Neural cell (in vitro differentiated cells): ENCODE data around the gene PNPLA3.

Experiments
- RAD21 ChIP-seq: fragments of 450-650 bp; conservative IDR thresholded peaks from 2 replicates; pipeline ENCODE4 v1.6.1; 2014; ENCODE audit warnings: antibody characterized with exemption, mild to moderate bottlenecking, moderate library complexity
- REST ChIP-seq: IDR thresholded peaks from 2 replicates; pipeline ENCODE4 v1.6.1; 2012; ENCODE audit warnings: borderline replicate concordance
- TF ChIP-seq, protein P1 (sequence below): fragments of 450-650 bp; IDR thresholded peaks from 2 replicates; pipeline ENCODE4 v1.5.1; 2014; ENCODE audit warnings: antibody characterized with exemption, mild to moderate bottlenecking, moderate library complexity; ENCODE audit not compliant: poor library complexity, severe bottlenecking

- TF ChIP-seq REST: no peak
- TF ChIP-seq, protein P1, sequence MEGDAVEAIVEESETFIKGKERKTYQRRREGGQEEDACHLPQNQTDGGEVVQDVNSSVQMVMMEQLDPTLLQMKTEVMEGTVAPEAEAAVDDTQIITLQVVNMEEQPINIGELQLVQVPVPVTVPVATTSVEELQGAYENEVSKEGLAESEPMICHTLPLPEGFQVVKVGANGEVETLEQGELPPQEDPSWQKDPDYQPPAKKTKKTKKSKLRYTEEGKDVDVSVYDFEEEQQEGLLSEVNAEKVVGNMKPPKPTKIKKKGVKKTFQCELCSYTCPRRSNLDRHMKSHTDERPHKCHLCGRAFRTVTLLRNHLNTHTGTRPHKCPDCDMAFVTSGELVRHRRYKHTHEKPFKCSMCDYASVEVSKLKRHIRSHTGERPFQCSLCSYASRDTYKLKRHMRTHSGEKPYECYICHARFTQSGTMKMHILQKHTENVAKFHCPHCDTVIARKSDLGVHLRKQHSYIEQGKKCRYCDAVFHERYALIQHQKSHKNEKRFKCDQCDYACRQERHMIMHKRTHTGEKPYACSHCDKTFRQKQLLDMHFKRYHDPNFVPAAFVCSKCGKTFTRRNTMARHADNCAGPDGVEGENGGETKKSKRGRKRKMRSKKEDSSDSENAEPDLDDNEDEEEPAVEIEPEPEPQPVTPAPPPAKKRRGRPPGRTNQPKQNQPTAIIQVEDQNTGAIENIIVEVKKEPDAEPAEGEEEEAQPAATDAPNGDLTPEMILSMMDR: no peak
- TF ChIP-seq RAD21: no peak
Measured at GRCh38 chr22:43992331-43992821, 68.8 kb downstream of the PNPLA3 start.
